ENCODE measurements around the gene PLOD2. TPM values are rescaled to one million over a fixed set of nuclear protein-coding genes. Genes with fewer than 3 reads are reported as not detected.

Gene PLOD2
- total RNA-seq, 3 donors from 2014 or later, result 92.9 to 113 (median 101) TPM

GRCh38 chr3:146058241-146058640 is 102.7 kb downstream of the PLOD2 start:
- no peaks in the 10 kb centered on the region for H3K36me3 ChIP-seq (ENCODE audit: low read depth)
- DNase-seq, result no peak
- H3K9me3 ChIP-seq, result no peaks in the 10 kb centered on the region
- H3K4me1 ChIP-seq (ENCODE audit: low read depth), result no peaks in the 10 kb centered on the region
- ATAC-seq, result no peak
- H3K4me3 ChIP-seq, result no peak overlapping the region
- intact Hi-C loops (cut with DNase I, micrococcal nuclease), result no loop called here
- TF ChIP-seq CTCF (IDR thresholded peaks at IDR 0.05), result no peak

- H3K4me3 ChIP-seq, result no peak overlapping the region
- DNase-seq (no peak), ATAC-seq (no peak)
These were observed 108.1 kb downstream of the PLOD2 start for GRCh38 chr3:146052791-146053310.

GRCh38 chr3:146052056-146052790 is 108.8 kb downstream of the PLOD2 start:
- no peaks in the 10 kb centered on the region for H3K36me3 ChIP-seq (ENCODE audit: low read depth)
- intact Hi-C loops (cut with DNase I, micrococcal nuclease), result no loop called here
- no peaks in the 10 kb centered on the region for H3K4me1 ChIP-seq (ENCODE audit: low read depth)
- DNase-seq (no peak), ATAC-seq (no peak)
- H3K4me3 ChIP-seq, result no peak overlapping the region
- no peak for TF ChIP-seq CTCF (IDR thresholded peaks at IDR 0.05)
- no peaks in the 10 kb centered on the region for H3K9me3 ChIP-seq

More at GRCh38 chr3:146052791-146053310, 108.1 kb downstream of the PLOD2 start:
- Histone ChIP-seq H3K4me1 (ENCODE audit: low read depth) (no peaks in the 10 kb centered on the region), H3K36me3 (ENCODE audit: low read depth) (no peaks in the 10 kb centered on the region), H3K9me3 (no peaks in the 10 kb centered on the region)
- intact Hi-C loops (cut with DNase I, micrococcal nuclease), result no loop called here
- TF ChIP-seq CTCF (IDR thresholded peaks at IDR 0.05), result no peak

- DNase-seq (no peak), ATAC-seq (no peak)
- Histone ChIP-seq H3K4me1 (ENCODE audit: low read depth) (no peaks in the 10 kb centered on the region), H3K4me3 (no peak overlapping the region), H3K36me3 (ENCODE audit: low read depth) (no peaks in the 10 kb centered on the region), H3K9me3 (no peaks in the 10 kb centered on the region)
- TF ChIP-seq CTCF (IDR thresholded peaks at IDR 0.05), result no peak
- intact Hi-C loops (cut with DNase I, micrococcal nuclease), result no loop called here
These were observed 110.3 kb downstream of the PLOD2 start for GRCh38 chr3:146050691-146051090.

- ATAC-seq (no peak), DNase-seq (no peak)
- no peak for TF ChIP-seq CTCF (IDR thresholded peaks at IDR 0.05)
- Histone ChIP-seq H3K9me3 (no peaks in the 10 kb centered on the region), H3K36me3 (ENCODE audit: low read depth) (no peaks in the 10 kb centered on the region), H3K4me3 (no peak overlapping the region), H3K4me1 (ENCODE audit: low read depth) (no peaks in the 10 kb centered on the region)
- intact Hi-C loops (cut with DNase I, micrococcal nuclease), result no loop called here
These were observed 113.5 kb downstream of the PLOD2 start for GRCh38 chr3:146047485-146047884.

Data from mucosa of descending colon (tissue), 3 donors.